Activated CD4-positive, alpha-beta T cell treated with anti-CD3 and anti-CD28 coated beads, Interleukin-2, amount 50 U/mL, for 1 hour (primary cell): Measurements from ENCODE around the gene ACSF3.

Experiments
- DNase-seq: peaks from one replicate; pipeline ENCODE4 v3.0.0-alpha.2; 2020

The ACSF3 gene

GRCh38 chr16:89093602-89094251 is at the start of gene ACSF3:
Gene ACSF3, plus strand, starts transcription at chr16:89093852. Its CDS starts 6,830 bp downstream, at chr16:89100682.
- peak; percentile 64 for DNase-seq

GRCh38 chr16:89044418-89045180 is 49.1 kb upstream of the ACSF3 start:
- DNase-seq = no peak

- no peak for DNase-seq
These were observed 48.4 kb upstream of the ACSF3 start for GRCh38 chr16:89045181-89045815.

GRCh38 chr16:89045881-89046280 is 47.8 kb upstream of the ACSF3 start:
- DNase-seq = no peak

DNA sequence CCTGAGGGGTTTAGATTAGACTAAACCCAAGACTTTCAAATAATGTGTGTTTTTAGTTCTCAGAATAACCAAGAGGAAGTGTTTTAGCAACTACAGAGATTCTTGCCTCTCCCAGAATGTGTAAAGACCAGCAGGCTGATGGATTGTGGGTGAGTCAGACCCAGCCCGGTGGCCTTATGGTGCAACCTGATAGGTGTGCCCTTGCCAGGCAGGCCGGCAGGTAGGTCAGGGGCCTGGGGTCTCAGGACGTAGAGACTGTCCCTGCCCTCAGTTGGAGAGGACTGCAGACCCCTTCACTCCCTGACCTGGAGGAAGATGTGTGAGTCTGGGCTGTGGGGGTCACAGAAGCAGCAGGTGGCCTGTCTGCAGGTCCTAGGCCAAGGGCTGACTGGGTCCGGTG is 47.2 kb upstream of the ACSF3 start:
- no peak for DNase-seq

DNA sequence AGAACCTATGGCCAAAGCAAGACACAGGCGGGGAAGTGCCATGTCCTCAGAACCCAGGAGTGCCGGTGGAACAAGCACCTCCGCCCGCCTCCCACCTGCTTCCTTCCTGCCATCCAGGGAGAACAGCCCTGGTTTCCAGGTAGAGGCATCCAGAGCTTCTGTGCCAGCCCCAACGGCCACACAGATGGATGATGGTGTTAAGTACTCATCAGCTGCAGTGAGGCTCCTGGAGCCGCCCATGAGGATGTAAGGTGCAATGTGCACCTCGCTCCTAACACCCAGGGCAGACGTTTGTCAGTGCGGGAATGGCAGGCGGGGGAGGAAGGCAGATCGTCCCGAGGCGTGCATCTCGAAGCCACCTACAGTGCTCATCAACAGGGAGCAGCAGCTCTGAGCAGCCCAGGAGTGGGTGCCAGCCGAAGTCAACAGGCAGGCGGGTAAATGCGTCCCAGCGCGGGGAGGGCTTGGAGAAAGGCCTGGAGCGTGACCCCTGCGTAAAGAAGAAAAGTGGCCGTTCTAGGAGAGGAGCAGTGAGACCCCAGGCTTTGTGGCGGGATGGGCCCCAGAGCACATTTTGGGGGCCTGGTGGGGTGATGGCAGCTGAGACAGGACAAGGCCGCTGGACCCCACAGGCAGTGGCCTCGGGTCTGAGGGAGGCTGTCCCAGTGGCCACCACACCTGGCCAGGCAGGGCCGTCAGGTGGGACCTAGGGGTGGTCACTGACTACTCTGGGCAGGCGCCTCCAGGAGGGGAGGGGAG is 46.1 kb upstream of the ACSF3 start:
- no peak for DNase-seq

DNA sequence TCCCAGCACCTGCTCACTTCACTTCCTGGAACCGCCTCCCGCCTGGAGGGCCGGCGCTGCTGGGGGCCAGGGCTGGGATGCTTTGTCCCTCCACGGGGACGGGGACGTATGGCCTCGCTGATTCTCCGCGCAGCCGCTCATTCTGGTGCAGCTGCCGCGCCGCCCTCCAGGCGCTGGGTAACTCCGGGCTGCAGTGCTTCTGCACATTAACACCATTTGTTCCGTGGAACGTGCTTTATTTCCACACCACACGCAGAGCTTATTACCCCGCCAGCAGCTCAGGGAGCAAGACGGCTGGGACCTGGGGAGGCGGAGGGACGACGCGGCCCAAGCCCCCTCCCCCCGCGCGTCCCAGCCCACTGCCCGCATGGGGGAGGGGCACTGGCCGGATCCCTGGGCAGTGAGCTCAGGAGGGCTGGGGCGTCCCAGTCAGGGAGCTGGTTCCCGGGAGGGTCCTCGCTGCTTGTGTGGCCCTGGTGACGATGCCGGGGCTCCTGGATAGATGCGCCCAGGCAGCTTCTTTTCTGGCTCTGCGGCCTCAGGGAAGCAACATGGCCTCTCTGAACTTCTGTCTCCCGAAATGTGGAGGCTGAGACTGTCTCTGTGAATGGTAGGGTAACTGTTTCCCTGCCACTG is 45.4 kb upstream of the ACSF3 start:
- no peak for DNase-seq

GRCh38 chr16:89048871-89049422 is 44.7 kb upstream of the ACSF3 start:
- no peak for DNase-seq

DNA sequence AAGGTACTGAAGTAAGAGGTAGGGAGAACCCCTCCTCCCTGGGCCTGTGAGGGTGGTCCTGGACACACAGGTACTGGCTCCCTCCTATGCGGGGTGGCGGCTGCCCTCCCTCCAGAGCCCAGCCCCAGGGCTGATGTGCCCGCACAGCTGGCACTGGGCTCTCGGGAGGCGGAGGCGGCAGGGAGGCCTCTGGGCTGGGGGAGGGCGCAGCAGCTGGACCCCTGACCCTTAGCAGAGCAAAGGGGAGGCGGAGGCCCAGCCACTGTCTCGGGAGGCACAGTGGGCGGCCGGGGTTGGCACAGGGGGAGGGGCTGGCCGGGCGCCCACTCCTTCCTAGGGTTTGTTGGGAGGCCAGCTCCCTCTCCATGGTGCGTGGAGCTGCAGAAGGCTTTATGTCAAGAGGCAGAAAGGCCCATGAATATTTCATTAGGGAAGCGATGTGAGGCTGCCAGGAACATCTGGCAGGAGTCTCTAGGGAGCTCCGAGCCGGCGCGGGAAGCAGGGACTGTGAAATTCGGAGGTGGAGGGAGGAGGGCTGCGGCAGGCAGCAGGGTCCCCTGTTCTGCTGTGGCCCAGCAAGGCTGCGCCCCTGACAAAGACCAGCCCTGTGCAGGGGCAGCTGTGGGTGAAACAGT is 44.1 kb upstream of the ACSF3 start:
- DNase-seq = no peak

GRCh38 chr16:89050119-89050867 is 43.4 kb upstream of the ACSF3 start:
- DNase-seq = no peak

GRCh38 chr16:89050868-89051311 is 42.8 kb upstream of the ACSF3 start:
- DNase-seq = no peak

DNA sequence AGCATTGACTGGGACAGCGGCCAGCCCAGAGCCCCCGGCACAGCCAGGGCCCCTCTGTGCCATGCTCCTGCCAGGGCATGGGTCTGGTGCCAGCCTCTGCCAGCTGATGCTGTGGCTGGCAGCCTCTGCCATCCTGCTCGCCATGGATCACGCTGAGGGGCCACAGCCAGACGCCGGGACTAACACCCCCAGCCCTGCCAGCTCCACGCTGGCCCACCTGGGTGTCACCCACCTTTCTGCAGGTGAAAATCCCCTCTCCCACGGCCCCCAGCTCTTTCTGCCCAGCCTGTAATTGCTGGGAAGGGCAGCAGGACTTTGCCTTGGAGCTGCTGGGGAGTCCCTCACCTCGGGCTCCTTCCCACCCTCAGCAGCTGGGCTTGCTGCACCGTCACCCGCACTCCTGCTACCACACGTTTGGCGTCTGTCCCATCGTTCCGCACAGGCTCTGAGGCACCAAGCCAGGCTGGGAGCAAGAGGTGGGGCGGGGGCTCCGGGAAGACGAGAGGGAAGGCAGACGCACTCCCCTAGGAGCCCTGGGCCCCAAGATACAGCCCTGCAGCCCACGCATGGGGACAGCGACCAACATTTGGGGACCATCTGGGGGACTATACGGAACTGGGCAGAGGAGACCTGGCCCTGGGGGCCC is 42.0 kb upstream of the ACSF3 start:
- DNase-seq = no peak

DNA sequence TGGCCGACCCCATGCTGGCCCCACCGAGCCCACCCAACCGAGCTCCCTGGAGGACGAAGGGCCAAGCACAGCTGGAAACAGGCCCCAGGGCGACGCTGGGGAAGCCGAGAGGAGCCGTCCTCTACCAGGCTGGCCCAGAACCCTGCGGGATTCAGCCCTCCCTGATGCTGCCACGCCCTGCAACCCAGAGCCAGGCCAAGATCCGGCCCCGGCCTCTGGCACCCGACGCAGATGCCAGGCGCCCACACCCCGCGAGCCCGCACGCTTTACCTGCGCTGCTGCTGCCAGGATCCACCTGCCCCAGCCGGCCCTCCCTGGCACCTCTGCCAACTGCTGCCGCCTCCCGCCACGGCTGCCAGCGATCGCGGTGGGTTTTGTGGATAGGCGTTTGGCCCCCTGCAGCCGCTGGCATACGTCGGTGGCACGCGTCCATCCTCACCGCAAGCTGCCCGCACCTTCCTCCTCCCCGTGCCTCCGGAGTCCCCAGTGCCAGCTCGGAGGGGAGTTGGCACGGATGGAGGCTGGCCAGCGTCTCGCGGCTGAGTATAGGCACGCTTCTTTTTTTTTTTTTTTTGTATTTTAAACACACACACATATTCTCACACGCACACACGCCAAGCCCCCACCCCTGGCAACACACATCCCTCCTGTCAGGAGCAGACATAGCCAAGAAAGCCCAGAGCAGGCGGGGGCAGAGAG is 41.3 kb upstream of the ACSF3 start:
- no peak for DNase-seq

DNA sequence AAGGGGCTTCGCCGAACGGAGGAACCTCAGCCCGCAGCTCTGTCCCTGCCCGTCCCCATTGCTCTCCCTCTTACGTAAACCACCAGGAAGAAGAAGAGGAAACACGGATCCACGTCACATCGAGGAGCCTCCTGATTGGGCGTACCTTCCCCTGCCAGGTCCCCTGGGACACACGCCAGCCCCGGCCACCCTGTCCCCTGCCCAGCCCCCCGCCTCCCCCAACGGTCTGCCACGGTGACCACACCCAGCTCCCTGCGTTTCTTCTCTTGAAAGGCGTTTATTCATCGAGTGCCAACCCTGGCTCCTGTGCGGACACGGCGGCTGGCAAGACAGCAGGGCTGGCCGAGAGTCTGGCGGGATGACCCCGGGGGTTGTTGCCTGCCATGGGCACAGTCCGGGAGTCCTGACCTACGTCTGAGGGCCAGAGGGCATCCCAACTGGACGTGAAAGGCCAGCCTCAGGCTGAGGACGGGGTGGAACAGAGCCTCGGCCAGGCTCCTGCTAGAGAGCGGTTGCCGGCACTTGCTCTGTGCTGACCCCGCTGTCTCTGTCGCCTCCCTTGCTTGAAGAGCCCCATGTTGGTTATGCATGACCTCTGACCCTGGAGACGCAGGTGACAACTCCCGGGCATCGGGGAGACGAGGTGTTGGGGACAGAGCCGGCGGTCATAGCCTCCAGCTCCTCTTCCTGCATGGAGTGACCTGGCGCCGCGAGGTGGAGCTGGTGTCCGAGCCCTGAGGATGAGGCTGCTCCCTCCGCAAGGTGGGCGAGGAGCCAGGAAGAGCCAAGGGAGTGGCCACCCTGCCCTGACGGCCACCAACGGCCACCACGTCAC is 40.5 kb upstream of the ACSF3 start:
- no peak for DNase-seq

DNA sequence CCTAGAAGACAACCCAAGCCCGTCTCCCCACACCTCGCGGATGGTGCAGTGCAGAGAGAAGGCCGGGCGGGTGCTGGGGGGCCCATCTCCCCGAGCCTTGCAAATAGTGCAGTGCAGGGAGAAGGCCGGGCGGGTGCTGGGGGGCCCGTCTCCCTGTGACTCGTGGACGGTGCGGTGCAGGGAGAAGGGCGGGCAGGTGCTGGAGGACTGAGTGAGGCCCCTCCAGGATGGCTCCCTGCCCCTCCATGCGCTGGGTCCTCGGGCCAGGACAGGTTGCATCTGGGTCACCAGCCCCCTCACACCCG is 40.0 kb upstream of the ACSF3 start:
- no peak for DNase-seq

GRCh38 chr16:89054261-89054661 is 39.4 kb upstream of the ACSF3 start:
- DNase-seq = no peak

- DNase-seq = no peak
These were observed 38.9 kb upstream of the ACSF3 start for GRCh38 chr16:89054714-89055113.

DNA sequence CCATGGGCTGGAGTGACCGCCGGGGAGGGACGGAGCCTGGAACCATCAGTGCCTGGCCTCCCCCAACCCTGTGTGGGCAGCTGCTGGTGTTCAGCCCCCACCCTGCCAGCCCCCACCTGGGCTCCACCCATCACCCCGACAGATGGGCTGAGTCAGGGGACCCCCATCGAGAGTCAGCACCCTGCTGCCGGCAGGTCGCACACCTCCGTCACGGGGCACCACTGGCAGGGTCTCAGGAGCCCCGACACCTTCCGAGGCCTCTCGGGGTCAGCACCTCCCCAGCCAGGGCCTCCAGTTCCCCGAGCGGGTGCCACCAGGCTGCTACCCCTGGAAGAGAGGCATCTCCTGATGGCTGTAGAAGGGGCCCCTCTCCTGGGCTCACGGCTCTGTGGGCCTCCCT is 38.3 kb upstream of the ACSF3 start:
- no peak for DNase-seq

- no peak for DNase-seq
These were observed 37.6 kb upstream of the ACSF3 start for GRCh38 chr16:89055894-89056555.
